ENCODE data around the gene FAM120B. TPM values are rescaled to one million over a fixed set of nuclear protein-coding genes. Genes with fewer than 3 reads are reported as not detected.

Gene FAM120B
- total RNA-seq, 3 donors from 2014 or later = 13.8 to 14.3 (median 14.3) TPM

- H3K4me1 Mint-ChIP-seq (ENCODE audit: low read depth) = peaks cover 26% of the 10 kb centered on the region
- H3K9me3 Mint-ChIP-seq = no peaks in the 10 kb centered on the region
- H3K36me3 Mint-ChIP-seq (ENCODE audit: insufficient read depth) = peaks cover 3% of the 10 kb centered on the region
- ATAC-seq (no peak), DNase-seq (no peak)
- peaks cover 35% of the 10 kb centered on the region for H3K27me3 Mint-ChIP-seq (ENCODE audit: low read depth)
- H3K4me3 Mint-ChIP-seq = peak overlapping the region; percentile 78
These were observed 18.4 kb upstream of the FAM120B start for GRCh38 chr6:170288091-170288631.

GRCh38 chr6:170288852-170289179, 17.7 kb upstream of the FAM120B start:
- Mint-ChIP-seq H3K4me1 (ENCODE audit: low read depth) (peaks cover 29% of the 10 kb centered on the region), H3K9me3 (no peaks in the 10 kb centered on the region), H3K27me3 (ENCODE audit: low read depth) (peaks cover 41% of the 10 kb centered on the region), H3K36me3 (ENCODE audit: insufficient read depth) (peaks cover 3% of the 10 kb centered on the region), H3K4me3 (peak overlapping the region; percentile 78)
- DNase-seq = no peak
- ATAC-seq = no peak

- Mint-ChIP-seq H3K4me3 (peak overlapping the region; percentile 78), H3K4me1 (ENCODE audit: low read depth) (peaks cover 32% of the 10 kb centered on the region), H3K36me3 (ENCODE audit: insufficient read depth) (peaks cover 3% of the 10 kb centered on the region), H3K27me3 (ENCODE audit: low read depth) (peaks cover 47% of the 10 kb centered on the region), H3K9me3 (no peaks in the 10 kb centered on the region)
- DNase-seq (no peak), ATAC-seq (peak; percentile 15 to 25)
These were observed 17.2 kb upstream of the FAM120B start for GRCh38 chr6:170289180-170289931.

- ATAC-seq = peak in 1 of 2 donors; percentile 0
- Mint-ChIP-seq H3K4me1 (ENCODE audit: low read depth) (peaks cover 37% of the 10 kb centered on the region), H3K27me3 (ENCODE audit: low read depth) (peaks cover 52% of the 10 kb centered on the region), H3K9me3 (no peaks in the 10 kb centered on the region), H3K4me3 (peak overlapping the region; percentile 87), H3K36me3 (ENCODE audit: insufficient read depth) (peaks cover 3% of the 10 kb centered on the region)
- DNase-seq = no peak
These were observed 16.6 kb upstream of the FAM120B start for GRCh38 chr6:170289951-170290295.

- H3K27me3 Mint-ChIP-seq (ENCODE audit: low read depth) = peaks cover 50% of the 10 kb centered on the region
- H3K4me3 Mint-ChIP-seq = peak within 1 kb of the TSS; percentile 87
These were observed 16.0 kb upstream of the FAM120B start, which contains the start of gene DLL1 for GRCh38 chr6:170290296-170291128. DLL1 (minus strand) TSS chr6:170291078; CDS start chr6:170290139, 939 bp downstream.

GRCh38 chr6:170291271-170292110, 15.1 kb upstream of the FAM120B start:
- peak; percentile 32 for DNase-seq
- peak; percentile 41 to 46 for ATAC-seq
- Mint-ChIP-seq H3K36me3 (ENCODE audit: insufficient read depth) (no peaks in the 10 kb centered on the region), H3K9me3 (no peaks in the 10 kb centered on the region), H3K4me3 (peak overlapping the region; percentile 86), H3K4me1 (ENCODE audit: low read depth) (peaks cover 40% of the 10 kb centered on the region), H3K27me3 (ENCODE audit: low read depth) (peaks cover 51% of the 10 kb centered on the region)

More at GRCh38 chr6:170290296-170291128, 16.0 kb upstream of the FAM120B start, which contains the start of gene DLL1:
- H3K36me3 Mint-ChIP-seq (ENCODE audit: insufficient read depth) = no peaks in the 10 kb centered on the region
- H3K4me1 Mint-ChIP-seq (ENCODE audit: low read depth) = peaks cover 40% of the 10 kb centered on the region
- no peaks in the 10 kb centered on the region for H3K9me3 Mint-ChIP-seq
- ATAC-seq (peak; percentile 26 to 32), DNase-seq (peak; percentile 23)

- peaks cover 40% of the 10 kb centered on the region for H3K4me1 Mint-ChIP-seq (ENCODE audit: low read depth)
- H3K27me3 Mint-ChIP-seq (ENCODE audit: low read depth) = peaks cover 51% of the 10 kb centered on the region
- no peak for DNase-seq
- no peaks in the 10 kb centered on the region for H3K9me3 Mint-ChIP-seq
- H3K36me3 Mint-ChIP-seq (ENCODE audit: insufficient read depth) = no peaks in the 10 kb centered on the region
- H3K4me3 Mint-ChIP-seq = peak overlapping the region; percentile 86
- ATAC-seq = no peak
These were observed 14.5 kb upstream of the FAM120B start for GRCh38 chr6:170292111-170292406.

GRCh38 chr6:170292407-170293158, 14.0 kb upstream of the FAM120B start:
- peaks cover 40% of the 10 kb centered on the region for H3K4me1 Mint-ChIP-seq (ENCODE audit: low read depth)

GRCh38 chr6:170293341-170294231, 13.0 kb upstream of the FAM120B start:
- no peaks in the 10 kb centered on the region for H3K9me3 Mint-ChIP-seq
- peaks cover 57% of the 10 kb centered on the region for H3K27me3 Mint-ChIP-seq (ENCODE audit: low read depth)
- DNase-seq (no peak), ATAC-seq (no peak)
- peak overlapping the region; percentile 9 for H3K4me3 Mint-ChIP-seq
- no peaks in the 10 kb centered on the region for H3K36me3 Mint-ChIP-seq (ENCODE audit: insufficient read depth)
- peaks cover 38% of the 10 kb centered on the region for H3K4me1 Mint-ChIP-seq (ENCODE audit: low read depth)

More at GRCh38 chr6:170292407-170293158, 14.0 kb upstream of the FAM120B start:
- H3K36me3 Mint-ChIP-seq (ENCODE audit: insufficient read depth) = no peaks in the 10 kb centered on the region
- H3K27me3 Mint-ChIP-seq (ENCODE audit: low read depth) = peaks cover 55% of the 10 kb centered on the region
- ATAC-seq = no peak
- no peaks in the 10 kb centered on the region for H3K9me3 Mint-ChIP-seq
- DNase-seq = no peak
- peak overlapping the region; percentile 86 for H3K4me3 Mint-ChIP-seq

- Mint-ChIP-seq H3K27me3 (ENCODE audit: low read depth) (peaks cover 59% of the 10 kb centered on the region), H3K36me3 (ENCODE audit: insufficient read depth) (no peaks in the 10 kb centered on the region), H3K9me3 (no peaks in the 10 kb centered on the region), H3K4me3 (no peak overlapping the region), H3K4me1 (ENCODE audit: low read depth) (peaks cover 33% of the 10 kb centered on the region)
- ATAC-seq (no peak), DNase-seq (no peak)
These were observed 12.2 kb upstream of the FAM120B start for GRCh38 chr6:170294298-170294730.

- Mint-ChIP-seq H3K4me1 (ENCODE audit: low read depth) (peaks cover 33% of the 10 kb centered on the region), H3K27me3 (ENCODE audit: low read depth) (peaks cover 66% of the 10 kb centered on the region), H3K36me3 (ENCODE audit: insufficient read depth) (no peaks in the 10 kb centered on the region), H3K9me3 (no peaks in the 10 kb centered on the region), H3K4me3 (peak overlapping the region; percentile 65)
- ATAC-seq = peak in 1 of 2 donors; percentile 10
- DNase-seq = no peak
These were observed 11.6 kb upstream of the FAM120B start for GRCh38 chr6:170294813-170295509.

All from activated T-cell treated with anti-CD3 and anti-CD28 coated beads, Interleukin-2, amount 50 U/mL, for 4 hours (primary cell).